ENCODE measurements around the gene PSMD11. TPM values are rescaled to one million over a fixed set of nuclear protein-coding genes. Genes with fewer than 3 reads are reported as not detected.
"Not testable (repeated sequence)": the region's sequence is repeated elsewhere in the genome, so short reads cannot be mapped to it uniquely, and the experiment has no call there.

Gene PSMD11
- polyA plus RNA-seq, 2 of the 4 experiments (the other 2 are of a cell fraction) = 195 to 228 TPM

- TF ChIP-seq RCOR1 (IDR thresholded peaks at IDR 0.05; ENCODE audit: low read depth, low read length) (no peak), KDM5A (IDR thresholded peaks at IDR 0.05) (no peak), KDM1A (IDR thresholded peaks at IDR 0.05; ENCODE audit: low read depth) (no peak), POLR2A (IDR thresholded peaks at IDR 0.05; ENCODE audit: low read length) (no peak), JUNB (IDR thresholded peaks at IDR 0.05) (no peak), EHF (CRISPR knock-in tag; IDR thresholded peaks at IDR 0.05) (no peak), SMC3 (IDR thresholded peaks at IDR 0.05) (no peak), E2F6 (IDR thresholded peaks at IDR 0.05; ENCODE audit: borderline replicate concordance, low read depth) (no peak), ZSCAN20 (CRISPR knock-in tag; IDR thresholded peaks at IDR 0.05) (no peak), HOXB5 (CRISPR knock-in tag; IDR thresholded peaks at IDR 0.05) (no peak), RAD21 (conservative IDR thresholded peaks at IDR 0.05 in 1 of 2, IDR thresholded peaks at IDR 0.05 in 1 of 2) (no peak), RFX5 (IDR thresholded peaks at IDR 0.05) (no peak), GATA3 (IDR thresholded peaks at IDR 0.05; ENCODE audit: borderline replicate concordance) (no peak), HOXA7 (CRISPR knock-in tag; IDR thresholded peaks at IDR 0.05) (no peak), BCL3 (IDR thresholded peaks at IDR 0.05) (no peak), HEYL (CRISPR knock-in tag; IDR thresholded peaks at IDR 0.05) (no peak)
- H3K27ac ChIP-seq = no peak overlapping the region
- H3K9me3 ChIP-seq = no peaks in the 10 kb centered on the region
- H3K4me2 ChIP-seq = peak overlapping the region; percentile 84
- FAIRE-seq (no peak), DNase-seq (ENCODE audit: low read depth in 1 of 2, low spot score in 1 of 2) (no peak), ATAC-seq (no peak)
- CTCF ChIA-PET = interaction anchor here (9.8 kb wide), 1 partner anchor 17 kb away, joined by 138 read pairs; no protein-coding TSS in a partner anchor
- H3K4me1 ChIP-seq = peaks cover 19% of the 10 kb centered on the region
- POLR2A ChIA-PET = no interaction called here
- H3K4me3 ChIP-seq = no peak overlapping the region
- WGBS (ENCODE audit: missing lambda C conversion rate) = 90% methylated on average over 2 of the region's 2 CpGs
Observed at GRCh38 chr17:32446949-32447348, 2.6 kb downstream of the PSMD11 start.

GRCh38 chr17:32449963-32450362 is 5.7 kb downstream of the PSMD11 start:
- Histone ChIP-seq H3K4me1 (peaks cover 19% of the 10 kb centered on the region), H3K27ac (no peak overlapping the region), H3K4me3 (no peak overlapping the region), H3K4me2 (no peak overlapping the region), H3K9me3 (no peaks in the 10 kb centered on the region)
- CTCF ChIA-PET = interaction anchor here (9.8 kb wide), 1 partner anchor 14 kb away, joined by 138 read pairs; no protein-coding TSS in a partner anchor
- POLR2A ChIA-PET = no interaction called here
- DNase-seq (ENCODE audit: low read depth in 1 of 2, low spot score in 1 of 2) (no peak), ATAC-seq (no peak), FAIRE-seq (no peak)
- TF ChIP-seq JUN (IDR thresholded peaks at IDR 0.05) (no peak), FOSL2 (IDR thresholded peaks at IDR 0.05) (no peak), FOSL2 (CRISPR knock-in tag; IDR thresholded peaks at IDR 0.05) (no peak)
- 95% methylated on average over 5 of the region's 5 CpGs for WGBS (ENCODE audit: missing lambda C conversion rate)

DNA sequence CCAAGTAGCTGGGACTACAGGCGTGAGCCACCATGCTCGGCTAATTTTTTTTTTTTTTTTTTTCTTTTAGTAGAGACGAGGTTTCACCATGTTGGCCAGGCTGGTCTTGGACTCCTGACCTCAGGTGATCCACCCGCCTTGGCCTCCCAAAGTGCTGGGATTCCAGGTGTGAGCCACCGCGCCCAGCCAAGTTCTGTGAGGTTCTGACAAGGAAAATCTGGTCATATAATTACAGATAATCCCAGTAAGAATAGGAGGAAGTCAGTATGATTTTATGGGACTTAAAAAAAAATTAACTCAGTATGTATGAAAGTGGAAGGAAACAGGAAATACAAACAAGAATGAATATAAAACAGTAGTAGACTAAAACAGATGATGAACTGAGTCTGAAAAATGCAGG is 6.1 kb downstream of the PSMD11 start:
- DNase-seq (ENCODE audit: low read depth in 1 of 2, low spot score in 1 of 2); H3K9me3 ChIP-seq; POLR2A ChIA-PET; ATAC-seq; FAIRE-seq; H3K4me3 ChIP-seq; H3K27ac ChIP-seq; H3K4me2 ChIP-seq: not testable (repeated sequence)
- WGBS (ENCODE audit: missing lambda C conversion rate) = 94% methylated on average over 6 of the region's 6 CpGs
- H3K4me1 ChIP-seq = peaks cover 19% of the 10 kb centered on the region
- CTCF ChIA-PET = interaction anchor here (9.8 kb wide), 1 partner anchor 13 kb away, joined by 138 read pairs; no protein-coding TSS in a partner anchor

DNA sequence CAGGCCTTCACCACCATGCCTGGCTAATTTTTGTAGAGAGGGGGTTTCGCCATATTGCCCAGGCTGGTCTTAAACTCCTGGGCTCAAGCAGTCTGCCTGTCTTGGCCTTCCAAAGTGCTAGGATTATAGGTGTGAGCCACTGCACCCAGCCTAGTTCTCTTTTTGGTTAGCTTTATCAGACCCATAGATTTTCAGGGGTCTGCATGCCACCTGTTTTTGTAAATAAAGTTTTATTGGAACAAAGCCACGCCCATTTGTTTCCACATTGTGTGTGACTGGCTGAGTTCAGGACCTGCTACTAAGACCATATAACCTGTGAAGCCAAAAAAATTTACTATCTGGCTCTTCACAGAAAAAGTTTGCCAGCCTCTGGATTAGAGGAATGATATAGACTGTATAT is 7.6 kb downstream of the PSMD11 start:
- Histone ChIP-seq H3K27ac (no peak overlapping the region), H3K4me3 (no peak overlapping the region), H3K4me1 (peaks cover 6% of the 10 kb centered on the region; the same call in 2 of the 3 replicates), H3K4me2 (no peak overlapping the region), H3K9me3 (no peaks in the 10 kb centered on the region)
- FAIRE-seq = no peak
- DNase-seq (ENCODE audit: low read depth in 1 of 2, low spot score in 1 of 2) = no peak
- TF ChIP-seq, protein P1, sequence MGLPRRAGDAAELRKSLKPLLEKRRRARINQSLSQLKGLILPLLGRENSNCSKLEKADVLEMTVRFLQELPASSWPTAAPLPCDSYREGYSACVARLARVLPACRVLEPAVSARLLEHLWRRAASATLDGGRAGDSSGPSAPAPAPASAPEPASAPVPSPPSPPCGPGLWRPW (IDR thresholded peaks at IDR 0.05) = no peak
- no peak for TF ChIP-seq POLR2A (IDR thresholded peaks at IDR 0.05; ENCODE audit: low read length)
- TF ChIP-seq RCOR1 (IDR thresholded peaks at IDR 0.05; ENCODE audit: low read depth, low read length) = no peak
- no peak for TF ChIP-seq RAD21 (conservative IDR thresholded peaks at IDR 0.05 in 1 of 2, IDR thresholded peaks at IDR 0.05 in 1 of 2)
- TF ChIP-seq KDM5A (IDR thresholded peaks at IDR 0.05) = no peak
- TF ChIP-seq SMC3 (IDR thresholded peaks at IDR 0.05) = no peak
- no peak for TF ChIP-seq FOSB (CRISPR knock-in tag; IDR thresholded peaks at IDR 0.05)
- no peak for TF ChIP-seq EHF (CRISPR knock-in tag; IDR thresholded peaks at IDR 0.05)
- TF ChIP-seq ZFP36 (IDR thresholded peaks at IDR 0.05; ENCODE audit: borderline replicate concordance, partially characterized antibody) = no peak
- TF ChIP-seq ESRRA (IDR thresholded peaks at IDR 0.05; ENCODE audit: borderline replicate concordance, low read length) = no peak
- TF ChIP-seq HOXA7 (CRISPR knock-in tag; IDR thresholded peaks at IDR 0.05) = no peak
- no peak for TF ChIP-seq CEBPB (IDR thresholded peaks at IDR 0.05)
- TF ChIP-seq FOXS1 (CRISPR knock-in tag; IDR thresholded peaks at IDR 0.05) = no peak
- TF ChIP-seq NR3C1 (IDR thresholded peaks at IDR 0.05) = no peak
- TF ChIP-seq CHD4 (IDR thresholded peaks at IDR 0.05; ENCODE audit: borderline replicate concordance) = no peak
- no peak for TF ChIP-seq EP300 (IDR thresholded peaks at IDR 0.05)
- WGBS (ENCODE audit: missing lambda C conversion rate) = 84% methylated on average over 2 of the region's 2 CpGs
- ChIA-PET CTCF (interaction anchor here (9.8 kb wide), 1 partner anchor 12 kb away, joined by 138 read pairs; no protein-coding TSS in a partner anchor), POLR2A (no interaction called here)
- no peak for ATAC-seq

Data from A549 (cell line).